BLaER1 treated with 17β-estradiol and CSF1 and Interleukin-3, amounts not matched to agents 10 nM and 100 nM (cell line): ENCODE data around the gene PTPRE.

Experiments used
- H3K27ac ChIP-seq, 11 experiments: shearing (Covaris generic); formaldehyde crosslinking; 2 replicates each; pipeline ENCODE4 v1.8.1; 2022
- H3K27me3 ChIP-seq, 11 experiments: shearing (Covaris generic); formaldehyde crosslinking; 2 replicates each; pipeline ENCODE4 v1.8.1; 2022
- H3K36me3 ChIP-seq, 11 experiments: shearing (Covaris generic); formaldehyde crosslinking; 2 replicates each; pipeline ENCODE4 v1.8.1; 2022
- H3K4me1 ChIP-seq, 10 experiments: shearing (Covaris generic); formaldehyde crosslinking; 2 replicates each; pipeline ENCODE4 v1.8.1; 2022
- H3K4me2 ChIP-seq, 11 experiments: shearing (Covaris generic); formaldehyde crosslinking; 2 replicates each; pipeline ENCODE4 v1.8.1; 2022
- H3K4me3 ChIP-seq, 10 experiments: shearing (Covaris generic); formaldehyde crosslinking; 2 replicates each; pipeline ENCODE4 v1.8.1; 2022
- H3K9ac ChIP-seq, 11 experiments: shearing (Covaris generic); formaldehyde crosslinking; 2 replicates each; pipeline ENCODE4 v1.8.1; 2022
- H3K9me3 ChIP-seq, 11 experiments: shearing (Covaris generic); formaldehyde crosslinking; replicated peaks in 1 of 11; 2 replicates each; pipeline ENCODE4 v1.8.1; 2022
- H4K20me1 ChIP-seq, 11 experiments: shearing (Covaris generic); formaldehyde crosslinking; 2 replicates each; pipeline ENCODE4 v1.8.1; 2022
- Cebpa-rat ChIP-seq, 11 experiments: shearing (Covaris generic); IDR thresholded peaks; 2 replicates each; pipeline ENCODE4 v1.8.1; 2022

Gene PTPRE

DNA sequence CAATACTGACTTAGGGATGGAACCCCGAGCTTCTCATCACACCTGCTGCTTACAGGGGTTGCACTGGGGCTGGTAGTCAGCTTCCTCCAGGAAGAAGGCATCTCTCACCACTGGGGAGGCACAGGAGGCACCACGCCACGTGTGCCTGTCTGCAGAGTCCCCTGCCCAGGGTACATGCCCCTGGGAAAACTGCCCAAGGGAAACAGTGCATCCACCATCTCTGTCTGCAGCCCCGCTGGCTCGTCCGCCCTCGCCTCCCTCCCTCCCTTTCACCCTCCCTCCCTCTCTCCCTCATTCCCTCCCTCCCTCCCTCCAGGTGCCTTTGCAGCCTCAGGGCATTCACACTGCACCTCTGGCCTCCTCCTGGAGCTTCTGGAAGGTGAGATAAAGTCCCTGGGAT lies 101.1 kb downstream of the PTPRE start:
- Histone ChIP-seq H3K36me3 (no peaks in the 10 kb centered on the region), H3K4me1 (peaks cover 27 to 43% (median 35%) of the 10 kb centered on the region in 10 experiments), H3K27me3 (no peaks in the 10 kb centered on the region), H3K9me3 (no peaks in the 10 kb centered on the region), H3K4me3 (no peak overlapping the region), H3K27ac (no peak overlapping the region), H4K20me1 (peaks cover 0 to 9% (median 0%) of the 10 kb centered on the region in 11 experiments; a peak in 2 of 22 replicates), H3K4me2 (peak overlapping the region in 2 of 11 experiments; percentile 34 to 35; a peak in 2 of 22 replicates), H3K9ac (no peak overlapping the region)
- TF ChIP-seq Cebpa-rat (IDR thresholded peaks at IDR 0.05): no peak

GRCh38 chr10:128008521-128009250 lies 101.8 kb downstream of the PTPRE start:
- H4K20me1 ChIP-seq: peaks cover 0 to 9% (median 0%) of the 10 kb centered on the region in 11 experiments; a peak in 2 of 22 replicates
- H3K4me3 ChIP-seq: no peak overlapping the region
- no peaks in the 10 kb centered on the region for H3K27me3 ChIP-seq
- peaks cover 26 to 49% (median 38%) of the 10 kb centered on the region in 10 experiments for H3K4me1 ChIP-seq
- H3K36me3 ChIP-seq: peaks cover 0 to 2% (median 0%) of the 10 kb centered on the region in 11 experiments; a peak in 2 of 22 replicates
- no peak for TF ChIP-seq Cebpa-rat (IDR thresholded peaks at IDR 0.05)
- H3K27ac ChIP-seq: no peak overlapping the region
- no peak overlapping the region for H3K9ac ChIP-seq
- H3K4me2 ChIP-seq: no peak overlapping the region
- H3K9me3 ChIP-seq: no peaks in the 10 kb centered on the region

GRCh38 chr10:128009372-128010126 lies 102.6 kb downstream of the PTPRE start:
- Histone ChIP-seq H3K36me3 (peaks cover 0 to 6% (median 0%) of the 10 kb centered on the region in 11 experiments; a peak in 3 of 22 replicates), H3K4me3 (no peak overlapping the region), H3K4me1 (peaks cover 29 to 57% (median 46%) of the 10 kb centered on the region in 10 experiments), H3K27ac (no peak overlapping the region; a peak in 1 of 22 replicates), H4K20me1 (peaks cover 0 to 9% (median 0%) of the 10 kb centered on the region in 11 experiments; a peak in 2 of 22 replicates), H3K4me2 (peak overlapping the region in 8 of 11 experiments; percentile 43 to 73 (median 68); a peak in 14 of 22 replicates), H3K9ac (no peak overlapping the region), H3K27me3 (no peaks in the 10 kb centered on the region), H3K9me3 (no peaks in the 10 kb centered on the region)
- TF ChIP-seq Cebpa-rat (IDR thresholded peaks at IDR 0.05): no peak

DNA sequence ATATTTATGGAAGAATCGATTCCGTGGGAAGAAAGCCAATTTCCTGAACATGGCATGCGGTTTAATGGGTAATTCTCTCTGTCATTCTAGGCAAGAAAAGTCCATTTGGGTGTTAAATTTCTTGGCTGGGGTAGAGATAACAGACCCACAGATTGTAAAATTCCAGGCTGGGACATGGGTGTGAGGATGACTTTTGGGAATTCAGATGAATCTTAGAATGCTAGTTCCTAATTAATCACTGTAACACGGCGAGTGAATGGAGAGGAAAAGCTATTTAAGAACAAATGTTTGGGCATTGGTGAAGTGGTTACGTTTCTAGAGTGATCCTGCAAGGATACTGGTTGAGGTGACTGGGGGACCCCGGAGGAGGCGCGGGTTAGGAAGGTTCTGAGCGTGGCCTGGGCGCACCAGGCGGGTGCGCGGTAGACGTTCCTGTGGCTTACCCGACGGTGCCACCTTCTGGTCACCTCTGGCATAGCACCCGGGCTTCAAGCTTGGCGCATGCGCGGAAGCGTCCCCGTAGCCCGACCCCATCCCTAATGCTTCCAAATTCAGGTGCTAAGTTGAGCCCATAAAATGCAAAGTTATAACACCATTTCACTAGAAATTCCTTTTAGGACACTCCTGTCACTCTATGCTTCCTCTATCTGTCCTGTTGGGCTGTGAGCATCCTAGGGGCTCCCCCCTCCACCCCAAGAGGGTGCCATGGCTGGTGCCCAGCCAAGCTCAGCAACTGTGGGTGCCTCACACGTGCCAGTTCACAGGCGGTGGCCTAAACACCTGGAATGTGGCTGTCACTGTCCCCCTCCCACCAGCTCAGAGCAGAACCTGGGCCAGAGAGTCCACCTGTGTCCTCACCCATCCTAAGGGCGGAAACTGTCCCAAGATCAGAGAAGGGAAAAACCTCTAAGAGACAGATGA lies 104.4 kb downstream of the PTPRE start:
- Histone ChIP-seq H3K4me3 (no peak overlapping the region), H4K20me1 (peaks cover 0 to 4% (median 0%) of the 10 kb centered on the region in 11 experiments; a peak in 2 of 22 replicates), H3K27ac (peak overlapping the region in 2 of 11 experiments; percentile 7 to 48; a peak in 2 of 22 replicates), H3K4me1 (peaks cover 36 to 74% (median 64%) of the 10 kb centered on the region in 10 experiments), H3K9ac (peak overlapping the region in 3 of 11 experiments; percentile 7 to 53 (median 22); a peak in 1 of 22 replicates), H3K36me3 (peaks cover 0 to 6% (median 0%) of the 10 kb centered on the region in 11 experiments; a peak in 3 of 22 replicates), H3K9me3 (0 out of 22 replicates have a peak, but pooled peaks cover 0 to 6% (median 0%) of the 10 kb centered on the region in 11 experiments), H3K27me3 (no peaks in the 10 kb centered on the region), H3K4me2 (peak overlapping the region; percentile 43 to 79 (median 68))
- TF ChIP-seq Cebpa-rat (IDR thresholded peaks at IDR 0.05): no peak

DNA sequence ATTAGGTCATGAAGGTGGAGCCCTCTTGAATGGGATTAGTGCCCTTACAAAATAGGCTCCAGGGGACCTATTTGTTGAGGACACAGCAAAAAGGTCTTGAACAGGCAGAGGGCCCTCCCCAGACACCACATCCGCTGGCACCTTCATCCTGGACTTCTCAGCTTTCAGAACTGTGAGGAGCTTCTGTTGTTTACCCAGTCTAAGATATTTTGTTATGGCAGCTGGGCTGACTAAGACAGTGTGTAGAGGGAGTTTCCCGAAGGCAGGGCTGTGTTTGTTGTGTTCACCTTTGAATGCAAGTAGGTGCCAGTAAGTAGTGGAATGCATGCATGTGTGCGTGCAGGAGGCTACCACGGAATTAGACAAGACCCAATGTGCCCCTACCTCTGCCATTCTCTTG lies 106.7 kb downstream of the PTPRE start:
- Histone ChIP-seq H3K27ac (peak overlapping the region in 4 of 11 experiments; percentile 2 to 48 (median 23); a peak in 3 of 22 replicates), H4K20me1 (no peaks in the 10 kb centered on the region; a peak in 2 of 22 replicates), H3K27me3 (no peaks in the 10 kb centered on the region), H3K36me3 (peaks cover 0 to 6% (median 0%) of the 10 kb centered on the region in 11 experiments; a peak in 3 of 22 replicates), H3K4me3 (no peak overlapping the region), H3K9me3 (0 out of 22 replicates have a peak, but pooled peaks cover 0 to 6% (median 0%) of the 10 kb centered on the region in 11 experiments), H3K9ac (no peak overlapping the region), H3K4me2 (peak overlapping the region in 4 of 11 experiments; percentile 2 to 98 (median 61); a peak in 2 of 22 replicates), H3K4me1 (peaks cover 58 to 89% (median 82%) of the 10 kb centered on the region in 10 experiments)
- TF ChIP-seq Cebpa-rat (IDR thresholded peaks at IDR 0.05): no peak

GRCh38 chr10:128014236-128014635 lies 107.3 kb downstream of the PTPRE start:
- peaks cover 0 to 6% (median 0%) of the 10 kb centered on the region in 11 experiments; a peak in 3 of 22 replicates for H3K36me3 ChIP-seq
- no peaks in the 10 kb centered on the region for H3K27me3 ChIP-seq
- TF ChIP-seq Cebpa-rat (IDR thresholded peaks at IDR 0.05): no peak
- no peak overlapping the region for H3K9ac ChIP-seq
- 0 out of 22 replicates have a peak, but pooled peaks cover 0 to 6% (median 0%) of the 10 kb centered on the region in 11 experiments for H3K9me3 ChIP-seq
- peak overlapping the region in 8 of 11 experiments; percentile 15 to 98 (median 47); a peak in 13 of 22 replicates for H3K4me2 ChIP-seq
- peaks cover 60 to 95% (median 88%) of the 10 kb centered on the region in 10 experiments for H3K4me1 ChIP-seq
- peak overlapping the region in 5 of 11 experiments; percentile 2 to 48 (median 42); a peak in 4 of 22 replicates for H3K27ac ChIP-seq
- no peaks in the 10 kb centered on the region; a peak in 2 of 22 replicates for H4K20me1 ChIP-seq
- H3K4me3 ChIP-seq: no peak overlapping the region

- Histone ChIP-seq H3K4me3 (peak overlapping the region in 5 of 10 experiments; percentile 64 to 72 (median 68); a peak in 7 of 20 replicates), H3K27ac (peak overlapping the region in 9 of 11 experiments; percentile 68 to 96 (median 84); a peak in 17 of 22 replicates), H3K36me3 (peaks cover 0 to 6% (median 0%) of the 10 kb centered on the region in 11 experiments; a peak in 3 of 22 replicates), H3K9me3 (0 out of 22 replicates have a peak, but pooled peaks cover 0 to 6% (median 0%) of the 10 kb centered on the region in 11 experiments), H4K20me1 (no peaks in the 10 kb centered on the region; a peak in 2 of 22 replicates), H3K9ac (peak overlapping the region in 8 of 11 experiments; percentile 70 to 91 (median 86); a peak in 16 of 22 replicates), H3K4me1 (peaks cover 40 to 98% (median 91%) of the 10 kb centered on the region in 10 experiments), H3K27me3 (no peaks in the 10 kb centered on the region), H3K4me2 (peak overlapping the region; percentile 10 to 99 (median 94); a peak in 21 of 22 replicates)
- TF ChIP-seq Cebpa-rat (IDR thresholded peaks at IDR 0.05): no peak
Measured at GRCh38 chr10:128016423-128017060, 109.6 kb downstream of the PTPRE start.
